Testis (tissue), 3 donors: ENCODE measurements around the gene MLPH. TPM values are rescaled to one million over a fixed set of nuclear protein-coding genes. Genes with fewer than 3 reads are reported as not detected.
A peak's percentile ranks its signal among the peaks of the same experiment; 100 is the strongest.

Experiments used
- DNase-seq: peaks from one replicate; pipeline ENCODE4 v3.0.0-alpha.2; 2019
- H3K27ac ChIP-seq, 2 donors: fragments of 200-600 bp; sonication (generic); one replicate each; pipeline ENCODE4 v1.5.1; 2019
- H3K27me3 ChIP-seq: fragments of 200-600 bp; sonication (generic); one replicate; pipeline ENCODE4 v1.5.1; 2019
- H3K36me3 ChIP-seq: fragments of 200-600 bp; sonication (generic); one replicate; pipeline ENCODE4 v1.5.1; 2017; ENCODE audit warnings: low read depth; ENCODE audit errors: missing control alignments
- H3K4me1 ChIP-seq: fragments of 200-600 bp; sonication (generic); one replicate; pipeline ENCODE4 v1.5.1; 2019
- H3K4me3 ChIP-seq, 2 donors: fragments of 200-600 bp; sonication (generic); one replicate each; pipeline ENCODE4 v1.5.1; 2017 to 2019
- H3K9me3 ChIP-seq: fragments of 200-600 bp; sonication (generic); one replicate; pipeline ENCODE4 v1.5.1; 2017
- CTCF ChIP-seq, 3 experiments: fragments of 450-650 bp in 2 of 3; fragments of 200-600 bp in 1 of 3; sonication (generic) in 1 of 3; IDR thresholded peaks; one replicate each; pipeline ENCODE4 v1.5.1; 2016 to 2019; ENCODE audit warnings: antibody characterized with exemption in 3 of 3, mild to moderate bottlenecking in 2 of 3, moderate library complexity in 1 of 3
- POLR2A ChIP-seq: fragments of 450-650 bp; IDR thresholded peaks from one replicate; pipeline ENCODE4 v1.6.1; 2017; ENCODE audit warnings: antibody characterized with exemption, mild to moderate bottlenecking, moderate library complexity
- WGBS, 2 donors: methylation state at CpG; one replicate each; pipeline ENCODE4 v1.1.5; 2018; 5-methylcytosine and 5-hydroxymethylcytosine counted together
- intact Hi-C: fragments of 100-400 bp; cut with DNase I; formaldehyde crosslinking; loops from one replicate; pipeline ENCODE4 v1.15.1; 2023; ENCODE audit warnings: low total_unique reads
- polyA plus RNA-seq: library from polyadenylated mRNA; stranded (reverse); fragments of 350-450 nt; fragmentation: Illumina TruSeq; extraction: RNeasy Lipid Tissue Mini Kit (QIAGEN cat#74804); gene quantifications from one replicate; pipeline ENCODE4 v1.2.3, GENCODE V29; 2014; ENCODE audit warnings: low read depth, low replicate concordance; ENCODE audit not compliant: insufficient read depth
- total RNA-seq, 2 donors: library from RNA; depleted of rRNA; stranded (reverse); fragments of >200 nt; gene quantifications; one replicate each; pipeline ENCODE4 v1.2.3, GENCODE V29; 2016

The MLPH gene
- total and polyA plus RNA-seq, 3 donors from 2014 or later: 5.5 to 7.4 (median 6.5) TPM

GRCh38 chr2:237555560-237555959 is 68.5 kb downstream of the MLPH start:
- H3K36me3 ChIP-seq: no peaks in the 10 kb centered on the region
- H3K27me3 ChIP-seq: no peaks in the 10 kb centered on the region
- no peak overlapping the region for H3K27ac ChIP-seq
- no peak overlapping the region for H3K4me3 ChIP-seq
- intact Hi-C loops: no loop called here
- DNase-seq: no peak
- peaks cover 2% of the 10 kb centered on the region for H3K9me3 ChIP-seq
- 91 to 100% methylated on average over 1 of the region's 1 CpG for WGBS, 2 donors
- no peak for TF ChIP-seq POLR2A
- TF ChIP-seq CTCF (IDR thresholded peaks at IDR 0.05): no peak
- peaks cover 11% of the 10 kb centered on the region for H3K4me1 ChIP-seq

- H3K27ac ChIP-seq: no peak overlapping the region
- TF ChIP-seq POLR2A: no peak
- TF ChIP-seq CTCF (IDR thresholded peaks at IDR 0.05): peak in 1 of 3 experiments; percentile 50
- H3K4me3 ChIP-seq: no peak overlapping the region
- no peaks in the 10 kb centered on the region for H3K27me3 ChIP-seq
- peaks cover 11% of the 10 kb centered on the region for H3K4me1 ChIP-seq
- intact Hi-C loops: no loop called here
- 38 to 58% methylated on average over 11 of the region's 11 CpGs for WGBS, 2 donors
- DNase-seq: no peak
- peaks cover 2% of the 10 kb centered on the region for H3K9me3 ChIP-seq
- no peaks in the 10 kb centered on the region for H3K36me3 ChIP-seq
These were observed 70.0 kb downstream of the MLPH start for GRCh38 chr2:237556773-237557632.

GRCh38 chr2:237557633-237558015 is 70.6 kb downstream of the MLPH start:
- no peak for DNase-seq
- no peak overlapping the region for H3K4me3 ChIP-seq
- 61 to 67% methylated on average over 4 of the region's 4 CpGs for WGBS, 2 donors
- H3K36me3 ChIP-seq: no peaks in the 10 kb centered on the region
- no peak overlapping the region for H3K27ac ChIP-seq
- intact Hi-C loops: no loop called here
- H3K27me3 ChIP-seq: no peaks in the 10 kb centered on the region
- peaks cover 2% of the 10 kb centered on the region for H3K9me3 ChIP-seq
- TF ChIP-seq CTCF (IDR thresholded peaks at IDR 0.05) (no peak), POLR2A (no peak)
- H3K4me1 ChIP-seq: peaks cover 11% of the 10 kb centered on the region

- H3K27ac ChIP-seq: no peak overlapping the region
- H3K4me1 ChIP-seq: peaks cover 11% of the 10 kb centered on the region
- peak; percentile 88 for DNase-seq
- H3K4me3 ChIP-seq: no peak overlapping the region
- no peaks in the 10 kb centered on the region for H3K27me3 ChIP-seq
- intact Hi-C loops: no loop called here
- H3K9me3 ChIP-seq: peaks cover 2% of the 10 kb centered on the region
- TF ChIP-seq CTCF (IDR thresholded peaks at IDR 0.05) (peak in 1 of 3 experiments; percentile 2), POLR2A (no peak)
- 53 to 57% methylated on average over 22 of the region's 22 CpGs for WGBS, 2 donors
- no peaks in the 10 kb centered on the region for H3K36me3 ChIP-seq
These were observed 72.0 kb downstream of the MLPH start for GRCh38 chr2:237558961-237559641.
